Loucy (cell line): Measurements from ENCODE around the gene PHF21B.

Experiments used
- H2AFZ ChIP-seq: fragments of 200-600 bp; sonication (generic); 2 replicates; pipeline ENCODE4 v1.6.0; 2016; ENCODE audit warnings: antibody characterized with exemption, mild to moderate bottlenecking, low read length, moderate library complexity
- H3F3A ChIP-seq: fragments of 200-600 bp; 2 replicates; pipeline ENCODE4 v1.6.0; 2016; ENCODE audit warnings: antibody characterized with exemption, low read depth, mild to moderate bottlenecking
- H3K27me3 ChIP-seq: fragments of 200-600 bp; sonication (generic); 2 replicates; pipeline ENCODE4 v1.6.1; 2014; ENCODE audit warnings: low read length, mild to moderate bottlenecking; ENCODE audit not compliant: insufficient read depth, poor library complexity, severe bottlenecking
- H3K36me3 ChIP-seq: fragments of 200-600 bp; sonication (generic); 2 replicates; pipeline ENCODE4 v1.6.1; 2016; ENCODE audit warnings: low read length; ENCODE audit not compliant: insufficient read depth
- H3K4me1 ChIP-seq: fragments of 200-600 bp; sonication (generic); 2 replicates; pipeline ENCODE4 v1.5.1; 2014; ENCODE audit warnings: low read length, mild to moderate bottlenecking; ENCODE audit not compliant: insufficient read depth, poor library complexity, severe bottlenecking
- H3K4me2 ChIP-seq: fragments of 200-600 bp; sonication (generic); 2 replicates; pipeline ENCODE4 v1.6.0; 2014; ENCODE audit warnings: antibody characterized with exemption, low read length, low read depth, mild to moderate bottlenecking; ENCODE audit not compliant: poor library complexity, severe bottlenecking
- H3K4me3 ChIP-seq: fragments of 200-600 bp; sonication (generic); 2 replicates; pipeline ENCODE4 v1.5.1; 2014; ENCODE audit warnings: low read length, mild to moderate bottlenecking, mixed read lengths; ENCODE audit not compliant: poor library complexity, severe bottlenecking
- H3K79me2 ChIP-seq: fragments of 200-600 bp; sonication (generic); 2 replicates; pipeline ENCODE4 v1.6.1; 2014; ENCODE audit warnings: low read length; ENCODE audit not compliant: insufficient read depth
- H3K9ac ChIP-seq: fragments of 200-600 bp; sonication (generic); 2 replicates; pipeline ENCODE4 v1.6.0; 2014; ENCODE audit warnings: mild to moderate bottlenecking, low read depth, low read length, moderate library complexity; ENCODE audit not compliant: poor library complexity, severe bottlenecking
- H3K9me2 ChIP-seq: fragments of 200-600 bp; sonication (generic); replicated peaks from 2 replicates; pipeline ENCODE4 v1.6.1; 2016; ENCODE audit warnings: low read depth, low read length, mixed read lengths
- H3K9me3 ChIP-seq: fragments of 200-600 bp; sonication (generic); 2 replicates; pipeline ENCODE4 v1.6.1; 2014; ENCODE audit warnings: mild to moderate bottlenecking, antibody characterized with exemption, low read length, low read depth; ENCODE audit not compliant: insufficient read depth
- H4K20me1 ChIP-seq: fragments of 200-600 bp; sonication (generic); 2 replicates; pipeline ENCODE4 v1.6.0; 2014; ENCODE audit warnings: antibody characterized with exemption, low read length, mild to moderate bottlenecking; ENCODE audit not compliant: insufficient read depth, poor library complexity, severe bottlenecking
- EZH2phosphoT487 ChIP-seq: fragments of 200-600 bp; IDR thresholded peaks from 2 replicates; pipeline ENCODE4 v1.6.1; 2018; ENCODE audit warnings: antibody characterized with exemption, mild to moderate bottlenecking, moderate library complexity, borderline replicate concordance
- TF ChIP-seq, protein P1 (sequence below): fragments of 200-600 bp; sonication (generic); conservative IDR thresholded peaks from 2 replicates; pipeline ENCODE4 v1.5.1; 2014; ENCODE audit warnings: mild to moderate bottlenecking, antibody characterized with exemption, low read length

PHF21B gene

DNA sequence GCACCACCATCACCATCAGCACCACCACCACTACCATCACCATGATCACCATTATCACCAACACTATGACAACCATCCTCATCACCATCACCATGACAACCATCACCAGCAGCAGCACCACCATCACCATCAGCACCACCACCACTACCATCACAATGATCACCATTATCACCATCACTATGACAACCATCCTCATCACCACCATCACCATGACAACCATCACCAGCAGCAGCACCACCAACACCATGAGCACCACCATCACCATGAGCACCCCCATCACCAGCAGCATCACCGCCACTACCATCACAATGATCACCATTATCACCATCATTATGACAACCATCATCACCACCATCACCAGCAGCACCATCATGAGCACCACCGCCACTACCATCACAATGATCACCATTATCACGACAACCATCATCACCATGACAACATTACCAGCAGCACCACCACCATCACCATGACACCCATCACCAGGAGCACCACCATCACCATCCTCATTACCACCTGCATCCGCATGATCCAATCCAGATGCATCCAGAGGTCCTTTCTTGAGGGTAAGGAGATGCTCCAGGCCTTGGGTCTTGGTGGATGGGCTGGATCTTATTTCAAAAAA lies 23.8 kb downstream of the PHF21B start:
- no peaks in the 10 kb centered on the region for H3K79me2 ChIP-seq
- no peaks in the 10 kb centered on the region for H3K27me3 ChIP-seq
- H3K4me2 ChIP-seq, result no peak overlapping the region
- no peak overlapping the region for H3K9ac ChIP-seq
- H3K36me3 ChIP-seq, result no peaks in the 10 kb centered on the region
- no peaks in the 10 kb centered on the region for H3K9me3 ChIP-seq
- no peak overlapping the region for H2AFZ ChIP-seq
- H4K20me1 ChIP-seq, result no peaks in the 10 kb centered on the region
- no peak overlapping the region for H3K4me3 ChIP-seq
- TF ChIP-seq, protein P1, sequence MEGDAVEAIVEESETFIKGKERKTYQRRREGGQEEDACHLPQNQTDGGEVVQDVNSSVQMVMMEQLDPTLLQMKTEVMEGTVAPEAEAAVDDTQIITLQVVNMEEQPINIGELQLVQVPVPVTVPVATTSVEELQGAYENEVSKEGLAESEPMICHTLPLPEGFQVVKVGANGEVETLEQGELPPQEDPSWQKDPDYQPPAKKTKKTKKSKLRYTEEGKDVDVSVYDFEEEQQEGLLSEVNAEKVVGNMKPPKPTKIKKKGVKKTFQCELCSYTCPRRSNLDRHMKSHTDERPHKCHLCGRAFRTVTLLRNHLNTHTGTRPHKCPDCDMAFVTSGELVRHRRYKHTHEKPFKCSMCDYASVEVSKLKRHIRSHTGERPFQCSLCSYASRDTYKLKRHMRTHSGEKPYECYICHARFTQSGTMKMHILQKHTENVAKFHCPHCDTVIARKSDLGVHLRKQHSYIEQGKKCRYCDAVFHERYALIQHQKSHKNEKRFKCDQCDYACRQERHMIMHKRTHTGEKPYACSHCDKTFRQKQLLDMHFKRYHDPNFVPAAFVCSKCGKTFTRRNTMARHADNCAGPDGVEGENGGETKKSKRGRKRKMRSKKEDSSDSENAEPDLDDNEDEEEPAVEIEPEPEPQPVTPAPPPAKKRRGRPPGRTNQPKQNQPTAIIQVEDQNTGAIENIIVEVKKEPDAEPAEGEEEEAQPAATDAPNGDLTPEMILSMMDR, result no peak
- TF ChIP-seq EZH2phosphoT487, result no peak
- no peaks in the 10 kb centered on the region for H3F3A ChIP-seq
- no peaks in the 10 kb centered on the region for H3K4me1 ChIP-seq
- no peaks in the 10 kb centered on the region for H3K9me2 ChIP-seq

DNA sequence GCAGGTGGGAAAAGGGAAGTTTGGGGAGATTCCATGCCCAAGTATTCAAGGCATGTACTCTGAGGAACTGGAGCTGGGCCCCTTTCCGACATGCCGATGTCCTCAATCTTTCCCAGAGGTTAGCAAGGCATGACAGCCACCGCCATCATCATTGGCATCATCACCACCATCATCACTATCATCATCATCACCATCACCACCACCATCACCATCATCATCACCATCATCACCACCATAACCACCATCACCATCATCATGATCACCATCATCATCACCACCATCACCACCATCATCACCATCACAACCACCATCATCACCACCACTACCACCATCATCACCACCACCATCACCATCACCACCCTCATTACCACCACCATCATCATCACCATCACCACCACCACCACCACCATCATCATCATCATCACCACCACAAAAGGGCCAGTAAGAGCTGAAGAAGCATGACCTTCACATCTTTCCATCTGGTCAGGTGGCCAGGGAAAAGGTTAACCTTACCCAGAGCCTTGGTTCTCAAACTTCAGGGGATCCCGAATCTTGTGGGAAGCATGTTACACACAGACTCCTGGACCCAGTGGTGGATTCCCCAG lies 25.8 kb downstream of the PHF21B start:
- Histone ChIP-seq H3K27me3 (no peaks in the 10 kb centered on the region), H2AFZ (no peak overlapping the region), H3K79me2 (no peaks in the 10 kb centered on the region), H3K4me3 (no peak overlapping the region), H3K9me3 (no peaks in the 10 kb centered on the region), H3K9me2 (no peaks in the 10 kb centered on the region), H3F3A (no peaks in the 10 kb centered on the region), H3K4me1 (no peaks in the 10 kb centered on the region), H3K4me2 (no peak overlapping the region), H4K20me1 (no peaks in the 10 kb centered on the region), H3K36me3 (no peaks in the 10 kb centered on the region), H3K9ac (no peak overlapping the region)
- TF ChIP-seq, protein P1, result no peak
- TF ChIP-seq EZH2phosphoT487, result no peak

DNA sequence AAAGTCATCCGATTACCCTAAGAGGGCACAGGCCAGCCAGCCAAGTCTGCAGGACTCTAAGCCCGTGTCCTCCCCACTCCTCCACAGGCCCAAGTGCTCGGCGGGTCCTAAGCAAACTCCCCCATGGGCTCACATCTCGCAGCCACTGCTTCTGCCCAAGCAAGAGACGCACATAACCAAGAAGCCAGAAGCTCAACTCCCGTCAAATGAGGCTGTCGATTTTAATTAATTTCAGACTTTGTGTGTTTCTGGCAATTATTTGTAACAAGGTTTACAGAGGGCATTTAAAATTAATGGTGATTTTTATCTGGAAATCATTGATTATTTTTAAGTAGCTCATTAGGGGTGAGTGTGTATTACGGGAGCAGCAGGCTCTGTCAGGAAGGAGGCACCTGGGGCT lies 27.4 kb downstream of the PHF21B start:
- Histone ChIP-seq H2AFZ (no peak overlapping the region), H3K9ac (no peak overlapping the region), H4K20me1 (no peaks in the 10 kb centered on the region), H3K4me2 (no peak overlapping the region), H3K9me2 (no peaks in the 10 kb centered on the region), H3K79me2 (no peaks in the 10 kb centered on the region), H3K9me3 (no peaks in the 10 kb centered on the region), H3K27me3 (no peaks in the 10 kb centered on the region), H3K4me3 (no peak overlapping the region), H3F3A (no peaks in the 10 kb centered on the region), H3K4me1 (no peaks in the 10 kb centered on the region), H3K36me3 (no peaks in the 10 kb centered on the region)
- TF ChIP-seq, protein P1, result no peak
- no peak for TF ChIP-seq EZH2phosphoT487
